Measurements from ENCODE around the gene ERVFRD-1.

DNA sequence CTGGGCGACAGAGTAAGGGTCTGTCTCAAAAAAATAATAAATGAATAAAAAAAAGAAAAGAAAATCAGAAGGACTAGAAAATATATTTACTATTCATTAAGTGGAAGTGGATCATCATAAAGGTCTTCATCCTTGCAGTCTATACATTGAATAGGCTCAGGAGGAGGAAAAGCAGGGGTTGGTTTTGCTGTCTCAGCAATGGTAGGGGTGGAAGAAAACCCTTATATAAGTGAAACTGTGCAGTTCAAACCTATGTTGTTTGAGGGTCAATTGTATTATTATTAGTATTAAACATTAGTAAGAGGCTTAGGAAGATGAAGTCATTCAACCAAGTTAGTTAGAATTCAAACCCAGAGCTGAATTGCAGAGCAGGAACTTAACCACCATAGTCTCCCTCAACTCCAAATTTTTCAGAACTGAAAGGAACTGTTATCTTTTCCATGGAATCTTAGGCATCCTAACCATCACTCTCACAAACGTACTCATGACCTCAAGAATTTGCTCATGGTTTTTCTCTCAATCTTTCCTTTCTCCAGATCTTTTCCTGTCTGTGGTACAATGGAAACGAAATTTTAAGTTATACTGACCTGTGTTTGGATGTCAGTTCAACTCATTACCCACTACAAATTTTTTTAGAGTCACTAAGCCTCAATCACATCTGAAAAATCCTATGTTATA lies 25.6 kb downstream of the ERVFRD-1 start:
- TF ChIP-seq, protein P1, sequence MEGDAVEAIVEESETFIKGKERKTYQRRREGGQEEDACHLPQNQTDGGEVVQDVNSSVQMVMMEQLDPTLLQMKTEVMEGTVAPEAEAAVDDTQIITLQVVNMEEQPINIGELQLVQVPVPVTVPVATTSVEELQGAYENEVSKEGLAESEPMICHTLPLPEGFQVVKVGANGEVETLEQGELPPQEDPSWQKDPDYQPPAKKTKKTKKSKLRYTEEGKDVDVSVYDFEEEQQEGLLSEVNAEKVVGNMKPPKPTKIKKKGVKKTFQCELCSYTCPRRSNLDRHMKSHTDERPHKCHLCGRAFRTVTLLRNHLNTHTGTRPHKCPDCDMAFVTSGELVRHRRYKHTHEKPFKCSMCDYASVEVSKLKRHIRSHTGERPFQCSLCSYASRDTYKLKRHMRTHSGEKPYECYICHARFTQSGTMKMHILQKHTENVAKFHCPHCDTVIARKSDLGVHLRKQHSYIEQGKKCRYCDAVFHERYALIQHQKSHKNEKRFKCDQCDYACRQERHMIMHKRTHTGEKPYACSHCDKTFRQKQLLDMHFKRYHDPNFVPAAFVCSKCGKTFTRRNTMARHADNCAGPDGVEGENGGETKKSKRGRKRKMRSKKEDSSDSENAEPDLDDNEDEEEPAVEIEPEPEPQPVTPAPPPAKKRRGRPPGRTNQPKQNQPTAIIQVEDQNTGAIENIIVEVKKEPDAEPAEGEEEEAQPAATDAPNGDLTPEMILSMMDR (IDR thresholded peaks at IDR 0.05; ENCODE audit: low read length): no peak
- TF ChIP-seq EZH2phosphoT487 (IDR thresholded peaks at IDR 0.05; ENCODE audit: low read length) (no peak), EZH2 (optimal IDR thresholded peaks at IDR 0.05; ENCODE audit: low read depth, low read length) (no peak)

All from MM.1S (cell line).